OCI-LY1 (cell line): ENCODE measurements around the gene AOAH.

Experiments used
- H2AFZ ChIP-seq: fragments of 200-600 bp; sonication (generic), shearing (Covaris generic); 2 replicates; pipeline ENCODE4 v1.6.0; 2014; ENCODE audit warnings: antibody characterized with exemption, mild to moderate bottlenecking, low read length
- H3F3A ChIP-seq: fragments of 200-600 bp; sonication (generic), shearing (Covaris generic); 2 replicates; pipeline ENCODE4 v1.6.0; 2014; ENCODE audit warnings: mild to moderate bottlenecking, antibody characterized with exemption, low read length, moderate library complexity; ENCODE audit not compliant: insufficient read depth
- H3K27ac ChIP-seq: fragments of 200-600 bp; sonication (generic); 2 replicates; pipeline ENCODE4 v1.5.1; 2014; ENCODE audit warnings: low read length, mixed run types, mild to moderate bottlenecking, low read depth; ENCODE audit not compliant: poor library complexity, severe bottlenecking
- H3K27me3 ChIP-seq: fragments of 200-600 bp; sonication (generic); 2 replicates; pipeline ENCODE4 v1.6.0; 2014; ENCODE audit warnings: antibody characterized with exemption, mild to moderate bottlenecking, low read length, moderate library complexity; ENCODE audit not compliant: insufficient read depth
- H3K36me3 ChIP-seq: fragments of 200-600 bp; sonication (generic); 2 replicates; pipeline ENCODE4 v1.6.1; 2014; ENCODE audit warnings: mild to moderate bottlenecking, antibody characterized with exemption, low read length, moderate library complexity, mixed read lengths; ENCODE audit not compliant: insufficient read depth
- H3K4me1 ChIP-seq: fragments of 200-600 bp; sonication (generic); 2 replicates; pipeline ENCODE4 v1.5.1; 2014; ENCODE audit warnings: mild to moderate bottlenecking, low read length, moderate library complexity; ENCODE audit not compliant: insufficient read depth, severe bottlenecking
- H3K4me2 ChIP-seq: fragments of 200-600 bp; sonication (generic), shearing (Covaris generic); 2 replicates; pipeline ENCODE4 v1.6.1; 2014; ENCODE audit warnings: low read length
- H3K4me3 ChIP-seq: fragments of 200-600 bp; sonication (generic); 2 replicates; pipeline ENCODE4 v1.5.1; 2014; ENCODE audit warnings: low read length, low read depth, mild to moderate bottlenecking, mixed read lengths; ENCODE audit not compliant: poor library complexity, severe bottlenecking
- H3K79me2 ChIP-seq: fragments of 200-600 bp; shearing (Covaris generic); 2 replicates; pipeline ENCODE4 v1.6.1; 2016; ENCODE audit warnings: mixed run types, low read length, mixed read lengths; ENCODE audit not compliant: insufficient read depth
- H3K9ac ChIP-seq: fragments of 200-600 bp; sonication (generic), shearing (Covaris generic); 2 replicates; pipeline ENCODE4 v1.6.1; 2014; ENCODE audit warnings: mild to moderate bottlenecking, low read length, mixed read lengths
- H3K9me2 ChIP-seq: fragments of 200-600 bp; sonication (generic), shearing (Covaris generic); 2 replicates; pipeline ENCODE4 v1.6.1; 2014; ENCODE audit warnings: low read depth, mild to moderate bottlenecking, low read length, mixed read lengths
- H3K9me3 ChIP-seq: fragments of 200-600 bp; shearing (Covaris generic); 2 replicates; pipeline ENCODE4 v1.6.1; 2014; ENCODE audit warnings: low read length, mixed read lengths
- H4K20me1 ChIP-seq: fragments of 200-600 bp; sonication (generic), shearing (Covaris generic); 2 replicates; pipeline ENCODE4 v1.6.0; 2016; ENCODE audit warnings: mild to moderate bottlenecking, low read length; ENCODE audit not compliant: insufficient read depth
- EZH2 ChIP-seq: fragments of 200-600 bp; sonication (generic), shearing (Covaris generic); IDR thresholded peaks from 2 replicates; pipeline ENCODE4 v1.8.0; 2017; ENCODE audit warnings: borderline replicate concordance, mixed run types, mild to moderate bottlenecking, antibody characterized with exemption, low read length, moderate library complexity, mixed read lengths
- TF ChIP-seq, protein P1 (sequence below): fragments of 200-600 bp; sonication (generic), shearing (Covaris generic); IDR thresholded peaks from 2 replicates; pipeline ENCODE4 v1.5.1; 2017; ENCODE audit warnings: mild to moderate bottlenecking, antibody characterized with exemption, low read length, moderate library complexity, mixed read lengths

The AOAH gene

DNA sequence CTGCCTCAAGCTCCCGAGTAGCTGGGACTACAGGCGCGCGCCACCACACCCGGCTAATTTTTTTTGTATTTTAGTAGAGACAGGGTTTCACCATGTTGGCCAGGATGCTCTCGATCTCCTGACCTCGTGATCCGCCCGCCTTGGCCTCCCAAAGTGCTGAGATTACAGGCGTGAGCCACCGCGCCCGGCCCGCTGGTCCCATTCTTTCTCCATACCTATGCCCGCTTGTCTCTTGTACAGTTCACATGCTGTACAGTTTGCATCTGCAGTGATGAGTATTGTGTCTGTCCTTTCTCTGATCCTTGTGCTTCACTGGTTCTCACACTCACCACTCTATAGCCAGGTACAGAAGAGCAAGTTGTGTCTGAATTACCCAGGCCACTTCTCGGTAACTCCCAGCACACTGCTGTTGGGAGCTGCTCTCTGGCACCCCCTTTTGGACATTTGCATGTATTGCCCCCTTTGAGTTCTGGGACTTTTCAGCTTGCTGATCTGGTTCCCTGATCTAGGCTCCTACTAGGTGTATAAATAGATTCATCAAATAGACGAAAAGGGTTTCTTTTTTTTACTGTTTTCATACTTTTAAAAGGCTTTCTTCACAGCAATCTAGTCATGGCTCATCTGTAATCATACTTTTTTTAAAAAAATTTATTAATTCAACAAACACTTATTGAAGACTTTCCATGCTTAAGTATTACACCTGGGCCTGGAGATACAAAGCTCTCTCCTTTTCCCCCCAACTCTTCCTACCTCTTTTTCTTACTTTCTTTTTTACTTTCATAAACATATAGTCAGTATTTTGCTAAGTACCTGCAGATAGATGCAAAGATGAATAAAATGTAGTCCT, 53.5 kb downstream of the AOAH start:
- no peak for TF ChIP-seq EZH2
- TF ChIP-seq, protein P1, sequence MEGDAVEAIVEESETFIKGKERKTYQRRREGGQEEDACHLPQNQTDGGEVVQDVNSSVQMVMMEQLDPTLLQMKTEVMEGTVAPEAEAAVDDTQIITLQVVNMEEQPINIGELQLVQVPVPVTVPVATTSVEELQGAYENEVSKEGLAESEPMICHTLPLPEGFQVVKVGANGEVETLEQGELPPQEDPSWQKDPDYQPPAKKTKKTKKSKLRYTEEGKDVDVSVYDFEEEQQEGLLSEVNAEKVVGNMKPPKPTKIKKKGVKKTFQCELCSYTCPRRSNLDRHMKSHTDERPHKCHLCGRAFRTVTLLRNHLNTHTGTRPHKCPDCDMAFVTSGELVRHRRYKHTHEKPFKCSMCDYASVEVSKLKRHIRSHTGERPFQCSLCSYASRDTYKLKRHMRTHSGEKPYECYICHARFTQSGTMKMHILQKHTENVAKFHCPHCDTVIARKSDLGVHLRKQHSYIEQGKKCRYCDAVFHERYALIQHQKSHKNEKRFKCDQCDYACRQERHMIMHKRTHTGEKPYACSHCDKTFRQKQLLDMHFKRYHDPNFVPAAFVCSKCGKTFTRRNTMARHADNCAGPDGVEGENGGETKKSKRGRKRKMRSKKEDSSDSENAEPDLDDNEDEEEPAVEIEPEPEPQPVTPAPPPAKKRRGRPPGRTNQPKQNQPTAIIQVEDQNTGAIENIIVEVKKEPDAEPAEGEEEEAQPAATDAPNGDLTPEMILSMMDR, result peak; percentile 98
- Histone ChIP-seq H3K9me3 (no peaks in the 10 kb centered on the region), H3K4me3 (no peak overlapping the region), H4K20me1 (no peaks in the 10 kb centered on the region), H2AFZ (no peak overlapping the region), H3K36me3 (no peaks in the 10 kb centered on the region), H3K27me3 (no peaks in the 10 kb centered on the region), H3K4me2 (no peak overlapping the region), H3K79me2 (no peaks in the 10 kb centered on the region), H3K27ac (no peak overlapping the region), H3K9ac (no peak overlapping the region), H3K4me1 (no peaks in the 10 kb centered on the region), H3K9me2 (no peaks in the 10 kb centered on the region), H3F3A (no peaks in the 10 kb centered on the region)

DNA sequence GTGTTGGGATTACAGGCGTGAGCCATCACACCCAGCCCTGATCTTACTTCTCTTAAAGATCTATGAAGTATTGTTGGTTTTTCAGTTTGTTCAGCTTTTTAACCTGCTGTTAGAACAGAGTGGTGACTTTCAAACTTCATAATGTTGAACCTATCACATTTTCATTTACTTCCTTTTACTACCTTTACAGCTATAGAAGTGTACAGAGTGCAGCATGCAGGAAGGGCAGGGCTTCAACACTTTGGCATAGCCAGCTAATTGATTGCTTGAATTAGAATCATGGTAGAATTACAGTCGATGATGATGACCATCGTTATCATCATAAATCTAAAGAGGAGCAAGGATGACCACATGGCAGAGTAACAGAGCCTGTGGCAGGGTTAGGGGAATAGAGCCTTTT, 55.5 kb downstream of the AOAH start:
- Histone ChIP-seq H3K9me3 (no peaks in the 10 kb centered on the region), H3K4me1 (no peaks in the 10 kb centered on the region), H3K79me2 (no peaks in the 10 kb centered on the region), H3K9ac (no peak overlapping the region), H3K4me3 (no peak overlapping the region), H4K20me1 (no peaks in the 10 kb centered on the region), H3K36me3 (no peaks in the 10 kb centered on the region), H3K9me2 (no peaks in the 10 kb centered on the region), H3K27ac (no peak overlapping the region), H2AFZ (no peak overlapping the region), H3K27me3 (no peaks in the 10 kb centered on the region), H3K4me2 (no peak overlapping the region), H3F3A (no peaks in the 10 kb centered on the region)
- TF ChIP-seq, protein P1, result no peak
- no peak for TF ChIP-seq EZH2

DNA sequence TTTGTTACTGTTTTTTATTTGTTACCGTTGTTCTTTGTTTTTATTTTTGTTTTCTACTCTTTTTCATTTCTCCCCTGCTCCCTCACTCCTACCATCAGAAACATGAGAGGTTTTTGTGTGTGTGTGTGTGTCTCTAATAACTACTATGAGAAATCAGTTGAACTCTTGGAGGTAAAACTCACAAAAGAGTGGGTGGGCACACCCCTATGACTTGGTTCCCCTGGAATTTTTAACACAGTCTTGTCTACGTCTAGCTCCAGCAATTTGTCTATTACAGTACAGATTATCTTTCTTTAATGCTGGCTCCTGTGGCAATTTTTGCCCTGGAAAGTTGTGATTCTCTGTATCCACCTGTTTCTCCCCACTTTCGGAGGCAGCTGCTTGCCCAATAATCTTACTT, 56.2 kb downstream of the AOAH start:
- Histone ChIP-seq H3K9me3 (no peaks in the 10 kb centered on the region), H3K27ac (no peak overlapping the region), H3K4me3 (no peak overlapping the region), H3K27me3 (no peaks in the 10 kb centered on the region), H3K9ac (no peak overlapping the region), H3K36me3 (no peaks in the 10 kb centered on the region), H4K20me1 (no peaks in the 10 kb centered on the region), H2AFZ (no peak overlapping the region), H3K4me1 (no peaks in the 10 kb centered on the region), H3F3A (no peaks in the 10 kb centered on the region), H3K79me2 (no peaks in the 10 kb centered on the region), H3K9me2 (no peaks in the 10 kb centered on the region), H3K4me2 (no peak overlapping the region)
- TF ChIP-seq EZH2, result no peak
- TF ChIP-seq, protein P1, result no peak
